HEK293 (cell line): ENCODE results near the gene DDR1.
A peak's percentile ranks its signal among the peaks of the same experiment; 100 is the strongest.

ENCODE experiments used
- IKZF3 ChIP-seq: fragments of 450-650 bp; IDR thresholded peaks from 2 replicates; pipeline ENCODE4 v1.5.0; 2018; ENCODE audit warnings: missing biosample characterization, mild to moderate bottlenecking, missing genetic modification characterization, moderate library complexity
- SCRT2 ChIP-seq: fragments of 450-650 bp; formaldehyde crosslinking; IDR thresholded peaks from 2 replicates; pipeline ENCODE4 v1.5.1; 2016; ENCODE audit warnings: missing biosample characterization, missing genetic modification characterization
- SP3 ChIP-seq: fragments of 450-650 bp; formaldehyde crosslinking; IDR thresholded peaks from 2 replicates; pipeline ENCODE4 v1.5.1; 2016; ENCODE audit warnings: missing biosample characterization, missing genetic modification characterization
- ZBTB17 ChIP-seq: fragments of 450-650 bp; formaldehyde crosslinking; IDR thresholded peaks from 2 replicates; pipeline ENCODE4 v1.5.1; 2016; ENCODE audit warnings: missing biosample characterization, missing genetic modification characterization
- ZNF133 ChIP-seq: fragments of 450-650 bp; formaldehyde crosslinking; IDR thresholded peaks from 2 replicates; pipeline ENCODE4 v1.5.1; 2016; ENCODE audit warnings: missing biosample characterization, missing genetic modification characterization
- ZNF221 ChIP-seq: fragments of 450-650 bp; formaldehyde crosslinking; IDR thresholded peaks from 2 replicates; pipeline ENCODE4 v1.5.1; 2017; ENCODE audit warnings: missing biosample characterization, missing genetic modification characterization, borderline replicate concordance
- ZNF335 ChIP-seq: fragments of 450-650 bp; formaldehyde crosslinking; conservative IDR thresholded peaks from 2 replicates; pipeline ENCODE4 v1.5.1; 2016; ENCODE audit warnings: missing biosample characterization, missing genetic modification characterization
- ZNF341 ChIP-seq: fragments of 450-650 bp; formaldehyde crosslinking; IDR thresholded peaks from 2 replicates; pipeline ENCODE4; 2016; ENCODE audit warnings: low read depth, missing biosample characterization, missing genetic modification characterization
- ZNF510 ChIP-seq: fragments of 450-650 bp; formaldehyde crosslinking; IDR thresholded peaks from 2 replicates; pipeline ENCODE4 v1.5.1; 2018; ENCODE audit warnings: mild to moderate bottlenecking, missing genetic modification characterization, missing biosample characterization; ENCODE audit not compliant: insufficient replicate concordance
- ZNF654 ChIP-seq: fragments of 450-650 bp; formaldehyde crosslinking; IDR thresholded peaks from 2 replicates; pipeline ENCODE4 v1.5.1; 2016; ENCODE audit warnings: low read depth, missing biosample characterization, missing genetic modification characterization
- ZSCAN30 ChIP-seq: fragments of 450-650 bp; IDR thresholded peaks from 2 replicates; pipeline ENCODE4 v1.5.1; 2018; ENCODE audit warnings: missing biosample characterization, mild to moderate bottlenecking, missing genetic modification characterization, moderate library complexity
- TF ChIP-seq, protein P1 (sequence below): fragments of 450-650 bp; formaldehyde crosslinking; IDR thresholded peaks from 2 replicates; pipeline ENCODE4 v1.5.1; 2016; ENCODE audit warnings: missing biosample characterization, missing genetic modification characterization
- TF ChIP-seq, protein P2 (sequence below): fragments of 450-650 bp; formaldehyde crosslinking; IDR thresholded peaks from 2 replicates; pipeline ENCODE4 v1.5.1; 2017; ENCODE audit warnings: missing biosample characterization, missing genetic modification characterization
- TF ChIP-seq, protein P3 (sequence below): fragments of 450-650 bp; formaldehyde crosslinking; IDR thresholded peaks from 2 replicates; pipeline ENCODE4 v1.5.1; 2016; ENCODE audit warnings: missing biosample characterization, missing genetic modification characterization, borderline replicate concordance
- TF ChIP-seq, protein P4 (sequence below): fragments of 450-650 bp; formaldehyde crosslinking; IDR thresholded peaks from 2 replicates; pipeline ENCODE4 v1.5.1; 2017; ENCODE audit warnings: missing biosample characterization, missing genetic modification characterization
- TF ChIP-seq, protein P5 (sequence below): fragments of 450-650 bp; formaldehyde crosslinking; IDR thresholded peaks from 2 replicates; pipeline ENCODE4 v1.5.1; 2016; ENCODE audit warnings: missing biosample characterization, missing genetic modification characterization
- TF ChIP-seq, protein P6 (sequence below): fragments of 450-650 bp; formaldehyde crosslinking; IDR thresholded peaks from 2 replicates; pipeline ENCODE4 v1.5.1; 2016; ENCODE audit warnings: missing biosample characterization, missing genetic modification characterization, low read depth
- TF ChIP-seq, protein P7 (sequence below): fragments of 450-650 bp; formaldehyde crosslinking; IDR thresholded peaks from 2 replicates; pipeline ENCODE4 v1.5.1; 2016; ENCODE audit warnings: missing biosample characterization, missing genetic modification characterization

The DDR1 gene

DNA sequence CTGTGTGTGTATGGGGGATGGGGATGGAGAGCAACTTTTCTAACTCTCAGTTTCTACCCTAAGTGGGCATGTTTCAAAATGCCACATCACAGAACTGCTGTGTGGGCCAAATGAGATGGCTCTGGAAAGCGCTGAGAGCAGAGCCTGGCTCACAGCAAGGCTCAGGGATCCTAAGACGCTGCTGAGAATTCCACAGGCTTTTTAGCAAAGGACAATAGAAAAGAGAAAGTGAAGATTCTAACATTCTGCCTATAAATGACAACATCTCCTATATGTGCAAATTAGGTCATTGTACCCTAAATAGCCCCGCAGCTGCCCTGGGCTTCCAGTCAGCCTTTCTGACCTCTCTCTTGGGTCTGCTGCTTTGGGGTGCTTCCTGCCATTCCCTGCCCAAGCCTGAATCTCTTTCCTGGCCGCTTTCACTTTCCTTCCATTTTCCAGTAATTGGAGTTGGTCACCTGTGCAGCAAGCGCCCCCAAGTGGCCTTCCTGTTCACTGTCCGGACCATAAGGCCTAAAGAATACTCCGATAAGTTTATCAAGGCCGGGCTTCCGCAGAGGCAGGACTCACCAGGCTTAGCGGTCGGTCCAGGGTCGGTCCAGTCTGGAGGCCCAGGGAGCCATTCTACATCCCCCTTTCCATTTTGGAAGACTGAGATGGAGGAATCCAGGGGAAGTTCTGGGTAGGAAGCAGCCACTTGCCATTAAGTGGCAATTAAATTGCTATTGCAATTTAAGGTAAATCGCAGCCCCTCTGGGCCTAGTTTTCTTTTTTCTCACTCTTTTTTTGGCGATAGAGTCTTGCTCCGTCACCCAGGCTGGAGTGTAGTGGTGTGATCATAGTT, 6.7 kb upstream of the DDR1 start (continued):
- TF ChIP-seq, protein P1, sequence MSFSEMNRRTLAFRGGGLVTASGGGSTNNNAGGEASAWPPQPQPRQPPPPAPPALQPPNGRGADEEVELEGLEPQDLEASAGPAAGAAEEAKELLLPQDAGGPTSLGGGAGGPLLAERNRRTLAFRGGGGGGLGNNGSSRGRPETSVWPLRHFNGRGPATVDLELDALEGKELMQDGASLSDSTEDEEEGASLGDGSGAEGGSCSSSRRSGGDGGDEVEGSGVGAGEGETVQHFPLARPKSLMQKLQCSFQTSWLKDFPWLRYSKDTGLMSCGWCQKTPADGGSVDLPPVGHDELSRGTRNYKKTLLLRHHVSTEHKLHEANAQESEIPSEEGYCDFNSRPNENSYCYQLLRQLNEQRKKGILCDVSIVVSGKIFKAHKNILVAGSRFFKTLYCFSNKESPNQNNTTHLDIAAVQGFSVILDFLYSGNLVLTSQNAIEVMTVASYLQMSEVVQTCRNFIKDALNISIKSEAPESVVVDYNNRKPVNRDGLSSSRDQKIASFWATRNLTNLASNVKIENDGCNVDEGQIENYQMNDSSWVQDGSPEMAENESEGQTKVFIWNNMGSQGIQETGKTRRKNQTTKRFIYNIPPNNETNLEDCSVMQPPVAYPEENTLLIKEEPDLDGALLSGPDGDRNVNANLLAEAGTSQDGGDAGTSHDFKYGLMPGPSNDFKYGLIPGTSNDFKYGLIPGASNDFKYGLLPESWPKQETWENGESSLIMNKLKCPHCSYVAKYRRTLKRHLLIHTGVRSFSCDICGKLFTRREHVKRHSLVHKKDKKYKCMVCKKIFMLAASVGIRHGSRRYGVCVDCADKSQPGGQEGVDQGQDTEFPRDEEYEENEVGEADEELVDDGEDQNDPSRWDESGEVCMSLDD: no peak
- TF ChIP-seq, protein P2, sequence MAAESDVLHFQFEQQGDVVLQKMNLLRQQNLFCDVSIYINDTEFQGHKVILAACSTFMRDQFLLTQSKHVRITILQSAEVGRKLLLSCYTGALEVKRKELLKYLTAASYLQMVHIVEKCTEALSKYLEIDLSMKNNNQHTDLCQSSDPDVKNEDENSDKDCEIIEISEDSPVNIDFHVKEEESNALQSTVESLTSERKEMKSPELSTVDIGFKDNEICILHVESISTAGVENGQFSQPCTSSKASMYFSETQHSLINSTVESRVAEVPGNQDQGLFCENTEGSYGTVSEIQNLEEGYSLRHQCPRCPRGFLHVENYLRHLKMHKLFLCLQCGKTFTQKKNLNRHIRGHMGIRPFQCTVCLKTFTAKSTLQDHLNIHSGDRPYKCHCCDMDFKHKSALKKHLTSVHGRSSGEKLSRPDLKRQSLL (tag by site-specific recombination): peak; percentile 61
- TF ChIP-seq IKZF3 (tag by site-specific recombination): peak; percentile 98
- TF ChIP-seq ZNF341 (tag by site-specific recombination): 0 out of 2 replicates have a peak, but pooled peaks have one; percentile 18
- TF ChIP-seq ZBTB17 (tag by site-specific recombination): peak; percentile 80
- TF ChIP-seq ZSCAN30: peak; percentile 30; the same call in 1 of the 2 replicates
- 0 out of 2 replicates have a peak, but pooled peaks have one; percentile 15 for TF ChIP-seq SCRT2 (tag by site-specific recombination)
- TF ChIP-seq, protein P3, sequence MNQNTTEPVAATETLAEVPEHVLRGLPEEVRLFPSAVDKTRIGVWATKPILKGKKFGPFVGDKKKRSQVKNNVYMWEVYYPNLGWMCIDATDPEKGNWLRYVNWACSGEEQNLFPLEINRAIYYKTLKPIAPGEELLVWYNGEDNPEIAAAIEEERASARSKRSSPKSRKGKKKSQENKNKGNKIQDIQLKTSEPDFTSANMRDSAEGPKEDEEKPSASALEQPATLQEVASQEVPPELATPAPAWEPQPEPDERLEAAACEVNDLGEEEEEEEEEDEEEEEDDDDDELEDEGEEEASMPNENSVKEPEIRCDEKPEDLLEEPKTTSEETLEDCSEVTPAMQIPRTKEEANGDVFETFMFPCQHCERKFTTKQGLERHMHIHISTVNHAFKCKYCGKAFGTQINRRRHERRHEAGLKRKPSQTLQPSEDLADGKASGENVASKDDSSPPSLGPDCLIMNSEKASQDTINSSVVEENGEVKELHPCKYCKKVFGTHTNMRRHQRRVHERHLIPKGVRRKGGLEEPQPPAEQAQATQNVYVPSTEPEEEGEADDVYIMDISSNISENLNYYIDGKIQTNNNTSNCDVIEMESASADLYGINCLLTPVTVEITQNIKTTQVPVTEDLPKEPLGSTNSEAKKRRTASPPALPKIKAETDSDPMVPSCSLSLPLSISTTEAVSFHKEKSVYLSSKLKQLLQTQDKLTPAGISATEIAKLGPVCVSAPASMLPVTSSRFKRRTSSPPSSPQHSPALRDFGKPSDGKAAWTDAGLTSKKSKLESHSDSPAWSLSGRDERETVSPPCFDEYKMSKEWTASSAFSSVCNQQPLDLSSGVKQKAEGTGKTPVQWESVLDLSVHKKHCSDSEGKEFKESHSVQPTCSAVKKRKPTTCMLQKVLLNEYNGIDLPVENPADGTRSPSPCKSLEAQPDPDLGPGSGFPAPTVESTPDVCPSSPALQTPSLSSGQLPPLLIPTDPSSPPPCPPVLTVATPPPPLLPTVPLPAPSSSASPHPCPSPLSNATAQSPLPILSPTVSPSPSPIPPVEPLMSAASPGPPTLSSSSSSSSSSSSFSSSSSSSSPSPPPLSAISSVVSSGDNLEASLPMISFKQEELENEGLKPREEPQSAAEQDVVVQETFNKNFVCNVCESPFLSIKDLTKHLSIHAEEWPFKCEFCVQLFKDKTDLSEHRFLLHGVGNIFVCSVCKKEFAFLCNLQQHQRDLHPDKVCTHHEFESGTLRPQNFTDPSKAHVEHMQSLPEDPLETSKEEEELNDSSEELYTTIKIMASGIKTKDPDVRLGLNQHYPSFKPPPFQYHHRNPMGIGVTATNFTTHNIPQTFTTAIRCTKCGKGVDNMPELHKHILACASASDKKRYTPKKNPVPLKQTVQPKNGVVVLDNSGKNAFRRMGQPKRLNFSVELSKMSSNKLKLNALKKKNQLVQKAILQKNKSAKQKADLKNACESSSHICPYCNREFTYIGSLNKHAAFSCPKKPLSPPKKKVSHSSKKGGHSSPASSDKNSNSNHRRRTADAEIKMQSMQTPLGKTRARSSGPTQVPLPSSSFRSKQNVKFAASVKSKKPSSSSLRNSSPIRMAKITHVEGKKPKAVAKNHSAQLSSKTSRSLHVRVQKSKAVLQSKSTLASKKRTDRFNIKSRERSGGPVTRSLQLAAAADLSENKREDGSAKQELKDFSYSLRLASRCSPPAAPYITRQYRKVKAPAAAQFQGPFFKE (tag by site-specific recombination): no peak
- TF ChIP-seq, protein P4, sequence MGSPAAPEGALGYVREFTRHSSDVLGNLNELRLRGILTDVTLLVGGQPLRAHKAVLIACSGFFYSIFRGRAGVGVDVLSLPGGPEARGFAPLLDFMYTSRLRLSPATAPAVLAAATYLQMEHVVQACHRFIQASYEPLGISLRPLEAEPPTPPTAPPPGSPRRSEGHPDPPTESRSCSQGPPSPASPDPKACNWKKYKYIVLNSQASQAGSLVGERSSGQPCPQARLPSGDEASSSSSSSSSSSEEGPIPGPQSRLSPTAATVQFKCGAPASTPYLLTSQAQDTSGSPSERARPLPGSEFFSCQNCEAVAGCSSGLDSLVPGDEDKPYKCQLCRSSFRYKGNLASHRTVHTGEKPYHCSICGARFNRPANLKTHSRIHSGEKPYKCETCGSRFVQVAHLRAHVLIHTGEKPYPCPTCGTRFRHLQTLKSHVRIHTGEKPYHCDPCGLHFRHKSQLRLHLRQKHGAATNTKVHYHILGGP (tag by site-specific recombination): no peak
- TF ChIP-seq ZNF654 (tag by site-specific recombination): peak; percentile 98
- TF ChIP-seq, protein P5, sequence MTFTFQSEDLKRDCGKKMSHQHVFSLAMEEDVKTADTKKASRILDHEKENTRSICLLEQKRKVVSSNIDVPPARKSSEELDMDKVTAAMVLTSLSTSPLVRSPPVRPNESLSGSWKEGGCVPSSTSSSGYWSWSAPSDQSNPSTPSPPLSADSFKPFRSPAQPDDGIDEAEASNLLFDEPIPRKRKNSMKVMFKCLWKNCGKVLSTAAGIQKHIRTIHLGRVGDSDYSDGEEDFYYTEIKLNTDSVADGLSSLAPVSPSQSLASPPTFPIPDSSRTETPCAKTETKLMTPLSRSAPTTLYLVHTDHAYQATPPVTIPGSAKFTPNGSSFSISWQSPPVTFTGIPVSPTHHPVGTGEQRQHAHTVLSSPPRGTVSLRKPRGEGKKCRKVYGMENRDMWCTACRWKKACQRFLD (tag by site-specific recombination): no peak
- TF ChIP-seq ZNF221: no peak
- TF ChIP-seq ZNF133 (tag by site-specific recombination): no peak
- TF ChIP-seq ZNF510: no peak
- TF ChIP-seq ZNF335 (tag by site-specific recombination): 0 out of 2 replicates have a peak, but pooled peaks have one; percentile 18
- TF ChIP-seq, protein P6, sequence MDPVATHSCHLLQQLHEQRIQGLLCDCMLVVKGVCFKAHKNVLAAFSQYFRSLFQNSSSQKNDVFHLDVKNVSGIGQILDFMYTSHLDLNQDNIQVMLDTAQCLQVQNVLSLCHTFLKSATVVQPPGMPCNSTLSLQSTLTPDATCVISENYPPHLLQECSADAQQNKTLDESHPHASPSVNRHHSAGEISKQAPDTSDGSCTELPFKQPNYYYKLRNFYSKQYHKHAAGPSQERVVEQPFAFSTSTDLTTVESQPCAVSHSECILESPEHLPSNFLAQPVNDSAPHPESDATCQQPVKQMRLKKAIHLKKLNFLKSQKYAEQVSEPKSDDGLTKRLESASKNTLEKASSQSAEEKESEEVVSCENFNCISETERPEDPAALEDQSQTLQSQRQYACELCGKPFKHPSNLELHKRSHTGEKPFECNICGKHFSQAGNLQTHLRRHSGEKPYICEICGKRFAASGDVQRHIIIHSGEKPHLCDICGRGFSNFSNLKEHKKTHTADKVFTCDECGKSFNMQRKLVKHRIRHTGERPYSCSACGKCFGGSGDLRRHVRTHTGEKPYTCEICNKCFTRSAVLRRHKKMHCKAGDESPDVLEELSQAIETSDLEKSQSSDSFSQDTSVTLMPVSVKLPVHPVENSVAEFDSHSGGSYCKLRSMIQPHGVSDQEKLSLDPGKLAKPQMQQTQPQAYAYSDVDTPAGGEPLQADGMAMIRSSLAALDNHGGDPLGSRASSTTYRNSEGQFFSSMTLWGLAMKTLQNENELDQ: no peak
- TF ChIP-seq, protein P7, sequence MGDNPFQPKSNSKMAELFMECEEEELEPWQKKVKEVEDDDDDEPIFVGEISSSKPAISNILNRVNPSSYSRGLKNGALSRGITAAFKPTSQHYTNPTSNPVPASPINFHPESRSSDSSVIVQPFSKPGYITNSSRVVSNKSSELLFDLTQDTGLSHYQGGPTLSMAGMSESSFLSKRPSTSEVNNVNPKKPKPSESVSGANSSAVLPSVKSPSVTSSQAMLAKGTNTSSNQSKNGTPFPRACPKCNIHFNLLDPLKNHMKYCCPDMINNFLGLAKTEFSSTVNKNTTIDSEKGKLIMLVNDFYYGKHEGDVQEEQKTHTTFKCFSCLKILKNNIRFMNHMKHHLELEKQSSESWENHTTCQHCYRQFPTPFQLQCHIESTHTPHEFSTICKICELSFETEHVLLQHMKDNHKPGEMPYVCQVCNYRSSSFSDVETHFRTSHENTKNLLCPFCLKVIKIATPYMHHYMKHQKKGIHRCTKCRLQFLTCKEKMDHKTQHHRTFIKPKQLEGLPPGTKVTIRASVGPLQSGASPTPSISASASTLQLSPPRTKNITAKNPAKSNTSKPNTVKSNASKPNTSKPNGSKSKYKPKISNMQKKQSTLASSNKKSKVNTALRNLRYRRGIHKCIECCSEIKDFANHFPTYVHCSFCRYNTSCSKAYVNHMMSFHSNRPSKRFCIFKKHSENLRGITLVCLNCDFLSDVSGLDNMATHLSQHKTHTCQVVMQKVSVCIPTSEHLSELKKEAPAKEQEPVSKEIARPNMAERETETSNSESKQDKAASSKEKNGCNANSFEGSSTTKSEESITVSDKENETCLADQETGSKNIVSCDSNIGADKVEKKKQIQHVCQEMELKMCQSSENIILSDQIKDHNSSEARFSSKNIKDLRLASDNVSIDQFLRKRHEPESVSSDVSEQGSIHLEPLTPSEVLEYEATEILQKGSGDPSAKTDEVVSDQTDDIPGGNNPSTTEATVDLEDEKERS (tag by site-specific recombination): 0 out of 2 replicates have a peak, but pooled peaks have one; percentile 29
- TF ChIP-seq SP3 (tag by site-specific recombination): 0 out of 2 replicates have a peak, but pooled peaks have one; percentile 16
